DMS53 (cell line): Measurements from ENCODE around the gene QRICH2.
A peak's percentile ranks its signal among the peaks of the same experiment; 100 is the strongest.
"Not testable (repeated sequence)": the region's sequence is repeated elsewhere in the genome, so short reads cannot be mapped to it uniquely, and the experiment has no call there.

Experiments used
- DNase-seq: peaks from one replicate; lab custom pipeline; 2025; lab: John Stamatoyannopoulos, UW

Gene QRICH2

GRCh38 chr17:76247304-76247703 lies 60.8 kb downstream of the QRICH2 start:
- no peak for DNase-seq

- no peak for DNase-seq
These were observed 61.7 kb downstream of the QRICH2 start for GRCh38 chr17:76246080-76247066.

- DNase-seq, result not testable (repeated sequence)
These were observed 63.4 kb downstream of the QRICH2 start for GRCh38 chr17:76244721-76245120.

GRCh38 chr17:76243826-76244679 lies 64.0 kb downstream of the QRICH2 start:
- DNase-seq, result no peak

GRCh38 chr17:76241691-76242255 lies 66.3 kb downstream of the QRICH2 start:
- no peak for DNase-seq

GRCh38 chr17:76241204-76241538 lies 66.9 kb downstream of the QRICH2 start:
- no peak for DNase-seq

- DNase-seq, result peak; percentile 87
These were observed 67.4 kb downstream of the QRICH2 start, which contains the start of gene RNF157 for GRCh38 chr17:76240461-76241203. RNF157 (minus strand) TSS chr17:76240493; CDS start chr17:76240240, 253 bp downstream.

GRCh38 chr17:76239538-76240274 lies 68.4 kb downstream of the QRICH2 start:
- DNase-seq, result peak; percentile 67

- DNase-seq, result peak; percentile 52
These were observed 69.1 kb downstream of the QRICH2 start for GRCh38 chr17:76238847-76239537.

- peak; percentile 68 for DNase-seq
These were observed 70.2 kb downstream of the QRICH2 start for GRCh38 chr17:76237859-76238313.

- DNase-seq, result no peak
These were observed 71.5 kb downstream of the QRICH2 start for GRCh38 chr17:76236603-76237002.

GRCh38 chr17:76235883-76236282 lies 72.2 kb downstream of the QRICH2 start:
- no peak for DNase-seq

- no peak for DNase-seq
These were observed 73.8 kb downstream of the QRICH2 start for GRCh38 chr17:76234354-76234679.

GRCh38 chr17:76233588-76234353 lies 74.3 kb downstream of the QRICH2 start:
- no peak for DNase-seq

GRCh38 chr17:76232342-76232741 lies 75.7 kb downstream of the QRICH2 start:
- DNase-seq, result no peak

- DNase-seq, result not testable (repeated sequence)
These were observed 81.3 kb downstream of the QRICH2 start for GRCh38 chr17:76226749-76227148.

- not testable (repeated sequence) for DNase-seq
These were observed 82.5 kb downstream of the QRICH2 start for GRCh38 chr17:76225373-76226086.
